ENCODE results near the gene CNIH1. TPM values are rescaled to one million over a fixed set of nuclear protein-coding genes. Genes with fewer than 3 reads are reported as not detected.

CNIH1 gene
- total and polyA plus RNA-seq, 2 of the 13 experiments (the other 11 are each of a cell fraction or from before 2014, with no cell fraction given), result 166 to 421 TPM

GRCh38 chr14:54447231-54447692, 6.1 kb upstream of the CNIH1 start (continued):
- no peak for TF ChIP-seq ZNF773 (CRISPR knock-in tag; IDR thresholded peaks at IDR 0.05; ENCODE audit: borderline replicate concordance)
- peak; percentile 53; the same call in 1 of the 2 replicates for TF ChIP-seq ZBTB33 (CRISPR knock-in tag; IDR thresholded peaks at IDR 0.05)
- no peak for TF ChIP-seq KAT2B (IDR thresholded peaks at IDR 0.05; ENCODE audit: borderline replicate concordance, low read depth, low read length)
- TF ChIP-seq E2F1 (CRISPR knock-in tag; IDR thresholded peaks at IDR 0.05), result no peak
- TF ChIP-seq ZSCAN30 (CRISPR knock-in tag; IDR thresholded peaks at IDR 0.05), result no peak
- TF ChIP-seq ZNF589 (CRISPR knock-in tag; conservative IDR thresholded peaks at IDR 0.05), result no peak
- TF ChIP-seq IRF1 (CRISPR knock-in tag; IDR thresholded peaks at IDR 0.05; ENCODE audit: low read depth), result no peak
- peak; percentile 90 for TF ChIP-seq ELF3 (CRISPR knock-in tag; IDR thresholded peaks at IDR 0.05)
- no peak for TF ChIP-seq ZNF335 (CRISPR knock-in tag; IDR thresholded peaks at IDR 0.05)
- TF ChIP-seq ZNF567 (CRISPR knock-in tag; IDR thresholded peaks at IDR 0.05; ENCODE audit: borderline replicate concordance), result no peak
- TF ChIP-seq SRSF1 (optimal IDR thresholded peaks at IDR 0.05; ENCODE audit: low read depth, low read length), result no peak
- TF ChIP-seq KMT2B (CRISPR knock-in tag; IDR thresholded peaks at IDR 0.05), result 0 out of 2 replicates have a peak, but pooled peaks have one; percentile 49
- TF ChIP-seq RAD51 (IDR thresholded peaks at IDR 0.05; ENCODE audit: borderline replicate concordance), result no peak
- peak; percentile 53; the same call in 1 of the 2 replicates for TF ChIP-seq ATF1 (CRISPR knock-in tag; IDR thresholded peaks at IDR 0.05)
- no peak for TF ChIP-seq CBX2 (IDR thresholded peaks at IDR 0.05; ENCODE audit: low read depth, low read length)
- no peak for TF ChIP-seq CBX2 (CRISPR knock-in tag; IDR thresholded peaks at IDR 0.05; ENCODE audit: low read depth)
- TF ChIP-seq ZNF616 (CRISPR knock-in tag; IDR thresholded peaks at IDR 0.05; ENCODE audit: low read depth), result no peak
- peak; percentile 29; the same call in 1 of the 2 replicates for TF ChIP-seq ZBED4 (CRISPR knock-in tag; IDR thresholded peaks at IDR 0.05; ENCODE audit: borderline replicate concordance)
- peak; percentile 90 for TF ChIP-seq ZNF292 (CRISPR knock-in tag; IDR thresholded peaks at IDR 0.05; ENCODE audit: borderline replicate concordance, low read depth)
- TF ChIP-seq PBX2 (CRISPR knock-in tag; IDR thresholded peaks at IDR 0.05), result no peak

Measured in HepG2 (cell line).